IPS-15b (cell line): Measurements from ENCODE around the gene ASCC2.

Experiments used
- H3K27me3 ChIP-seq: one replicate; pipeline ENCODE4 v1.6.1; 2013; ENCODE audit warnings: low read length; ENCODE audit not compliant: control insufficient read depth, insufficient read depth
- H3K36me3 ChIP-seq: one replicate; pipeline ENCODE4 v1.6.1; 2013; ENCODE audit warnings: low read length; ENCODE audit not compliant: control insufficient read depth, insufficient read depth
- H3K4me1 ChIP-seq: one replicate; pipeline ENCODE4 v1.6.1; 2013; ENCODE audit warnings: mild to moderate bottlenecking, low read length; ENCODE audit not compliant: control insufficient read depth, insufficient read depth
- H3K4me3 ChIP-seq: one replicate; pipeline ENCODE4 v1.5.1; 2013; ENCODE audit warnings: low read depth, low read length
- H3K9ac ChIP-seq: one replicate; pipeline ENCODE4 v1.6.1; 2013; ENCODE audit warnings: low read depth, mild to moderate bottlenecking, low read length
- H3K9me3 ChIP-seq: one replicate; pipeline ENCODE4 v1.6.1; 2013; ENCODE audit warnings: mild to moderate bottlenecking, low read length; ENCODE audit not compliant: control insufficient read depth, insufficient read depth

ASCC2 gene

GRCh38 chr22:29816128-29816527 is 21.9 kb downstream of the ASCC2 start:
- H3K36me3 ChIP-seq: peaks cover 32% of the 10 kb centered on the region
- H3K27me3 ChIP-seq: no peaks in the 10 kb centered on the region
- H3K9me3 ChIP-seq: no peaks in the 10 kb centered on the region
- H3K9ac ChIP-seq: peak overlapping the region; percentile 24
- H3K4me3 ChIP-seq: no peak overlapping the region
- no peaks in the 10 kb centered on the region for H3K4me1 ChIP-seq

- peaks cover 32% of the 10 kb centered on the region for H3K36me3 ChIP-seq
- peak overlapping the region; percentile 24 for H3K9ac ChIP-seq
- no peaks in the 10 kb centered on the region for H3K4me1 ChIP-seq
- no peaks in the 10 kb centered on the region for H3K27me3 ChIP-seq
- no peak overlapping the region for H3K4me3 ChIP-seq
- no peaks in the 10 kb centered on the region for H3K9me3 ChIP-seq
Measured at GRCh38 chr22:29815580-29815979, 22.5 kb downstream of the ASCC2 start.

- Histone ChIP-seq H3K27me3 (no peaks in the 10 kb centered on the region), H3K4me1 (no peaks in the 10 kb centered on the region), H3K4me3 (no peak overlapping the region), H3K36me3 (peaks cover 32% of the 10 kb centered on the region), H3K9me3 (no peaks in the 10 kb centered on the region), H3K9ac (no peak overlapping the region)
Measured at GRCh38 chr22:29814003-29814402, 24.1 kb downstream of the ASCC2 start.

- Histone ChIP-seq H3K36me3 (peaks cover 29% of the 10 kb centered on the region), H3K4me3 (no peak overlapping the region), H3K9ac (no peak overlapping the region), H3K4me1 (no peaks in the 10 kb centered on the region), H3K9me3 (no peaks in the 10 kb centered on the region), H3K27me3 (no peaks in the 10 kb centered on the region)
Measured at GRCh38 chr22:29813563-29813962, 24.5 kb downstream of the ASCC2 start.

- H3K4me1 ChIP-seq: no peaks in the 10 kb centered on the region
- no peak overlapping the region for H3K4me3 ChIP-seq
- peaks cover 29% of the 10 kb centered on the region for H3K36me3 ChIP-seq
- H3K9ac ChIP-seq: no peak overlapping the region
- no peaks in the 10 kb centered on the region for H3K27me3 ChIP-seq
- no peaks in the 10 kb centered on the region for H3K9me3 ChIP-seq
Measured at GRCh38 chr22:29813126-29813525, 24.9 kb downstream of the ASCC2 start.

GRCh38 chr22:29811377-29811776 is 26.7 kb downstream of the ASCC2 start:
- no peaks in the 10 kb centered on the region for H3K4me1 ChIP-seq
- no peaks in the 10 kb centered on the region for H3K27me3 ChIP-seq
- H3K9me3 ChIP-seq: no peaks in the 10 kb centered on the region
- no peak overlapping the region for H3K4me3 ChIP-seq
- H3K9ac ChIP-seq: no peak overlapping the region
- H3K36me3 ChIP-seq: peaks cover 26% of the 10 kb centered on the region

GRCh38 chr22:29810216-29810615 is 27.9 kb downstream of the ASCC2 start:
- H3K36me3 ChIP-seq: peaks cover 37% of the 10 kb centered on the region
- H3K9ac ChIP-seq: no peak overlapping the region
- H3K4me3 ChIP-seq: no peak overlapping the region
- no peaks in the 10 kb centered on the region for H3K4me1 ChIP-seq
- H3K9me3 ChIP-seq: no peaks in the 10 kb centered on the region
- no peaks in the 10 kb centered on the region for H3K27me3 ChIP-seq

GRCh38 chr22:29806196-29806595 is 31.9 kb downstream of the ASCC2 start:
- H3K4me1 ChIP-seq: no peaks in the 10 kb centered on the region
- H3K9me3 ChIP-seq: no peaks in the 10 kb centered on the region
- H3K36me3 ChIP-seq: peaks cover 47% of the 10 kb centered on the region
- H3K4me3 ChIP-seq: no peak overlapping the region
- H3K27me3 ChIP-seq: no peaks in the 10 kb centered on the region
- H3K9ac ChIP-seq: no peak overlapping the region

GRCh38 chr22:29804985-29805384 is 33.1 kb downstream of the ASCC2 start:
- H3K9me3 ChIP-seq: no peaks in the 10 kb centered on the region
- H3K27me3 ChIP-seq: no peaks in the 10 kb centered on the region
- H3K9ac ChIP-seq: no peak overlapping the region
- no peak overlapping the region for H3K4me3 ChIP-seq
- H3K36me3 ChIP-seq: peaks cover 56% of the 10 kb centered on the region
- H3K4me1 ChIP-seq: no peaks in the 10 kb centered on the region

- Histone ChIP-seq H3K9ac (no peak overlapping the region), H3K4me3 (no peak overlapping the region), H3K4me1 (no peaks in the 10 kb centered on the region), H3K36me3 (peaks cover 62% of the 10 kb centered on the region), H3K9me3 (no peaks in the 10 kb centered on the region), H3K27me3 (no peaks in the 10 kb centered on the region)
Measured at GRCh38 chr22:29803190-29803589, 34.9 kb downstream of the ASCC2 start.

- Histone ChIP-seq H3K9me3 (no peaks in the 10 kb centered on the region), H3K4me1 (no peaks in the 10 kb centered on the region), H3K9ac (no peak overlapping the region), H3K27me3 (no peaks in the 10 kb centered on the region), H3K4me3 (no peak overlapping the region), H3K36me3 (peaks cover 61% of the 10 kb centered on the region)
Measured at GRCh38 chr22:29801796-29802195, 36.3 kb downstream of the ASCC2 start.

GRCh38 chr22:29801153-29801552 is 36.9 kb downstream of the ASCC2 start:
- Histone ChIP-seq H3K9ac (no peak overlapping the region), H3K27me3 (no peaks in the 10 kb centered on the region), H3K9me3 (no peaks in the 10 kb centered on the region), H3K36me3 (peaks cover 58% of the 10 kb centered on the region), H3K4me3 (no peak overlapping the region), H3K4me1 (no peaks in the 10 kb centered on the region)

GRCh38 chr22:29799217-29799680 is 38.8 kb downstream of the ASCC2 start:
- H3K9me3 ChIP-seq: no peaks in the 10 kb centered on the region
- H3K27me3 ChIP-seq: no peaks in the 10 kb centered on the region
- no peaks in the 10 kb centered on the region for H3K4me1 ChIP-seq
- peaks cover 41% of the 10 kb centered on the region for H3K36me3 ChIP-seq
- H3K4me3 ChIP-seq: no peak overlapping the region
- no peak overlapping the region for H3K9ac ChIP-seq
